Activated T-helper 1 cell treated with anti-CD3 and anti-CD28 coated beads, Interleukin-12 subunit alpha, Interleukin-12 subunit beta, Interleukin-2, Interleukin-4 antibody, amounts not matched to agents 30 ng/mL and 10 ng/mL and 1 ng/mL, durations not matched to agents 14 hours and 24 hours and 36 hours (primary cell): ENCODE results near the gene SIRPG. TPM values are rescaled to one million over a fixed set of nuclear protein-coding genes. Genes with fewer than 3 reads are reported as not detected.
"Not testable (repeated sequence)": the region's sequence is repeated elsewhere in the genome, so short reads cannot be mapped to it uniquely, and the experiment has no call there.

Experiments used
- DNase-seq: peaks from one replicate; pipeline ENCODE4 v3.0.0; 2021; ENCODE audit warnings: low spot score
- H3K27ac Mint-ChIP-seq: one replicate; pipeline ENCODE4 v1.8.0; 2021; ENCODE audit warnings: mild to moderate bottlenecking, mixed read lengths
- H3K27me3 Mint-ChIP-seq: one replicate; pipeline ENCODE4 v1.8.0; 2022; ENCODE audit warnings: mild to moderate bottlenecking, moderate library complexity, mixed read lengths; ENCODE audit not compliant: insufficient read depth
- H3K36me3 Mint-ChIP-seq: one replicate; pipeline ENCODE4 v1.8.0; 2021; ENCODE audit warnings: low read depth, mixed read lengths
- H3K4me1 Mint-ChIP-seq: one replicate; pipeline ENCODE4 v1.8.0; 2021; ENCODE audit warnings: low read depth, mixed read lengths
- H3K4me3 Mint-ChIP-seq: one replicate; pipeline ENCODE4 v1.8.0; 2021; ENCODE audit warnings: mild to moderate bottlenecking, moderate library complexity, mixed read lengths
- H3K9me3 Mint-ChIP-seq: one replicate; pipeline ENCODE4 v1.8.0; 2021; ENCODE audit warnings: mixed read lengths
- intact Hi-C: fragments of 100-400 bp; cut with micrococcal nuclease; formaldehyde crosslinking; loops from one replicate; pipeline ENCODE4 v1.15.1; 2024
- total RNA-seq: library from RNA; stranded (reverse); gene quantifications from 2 replicates; pipeline ENCODE4 v1.2.3, GENCODE V29; 2022

Gene SIRPG
- total RNA-seq, 1 donor from 2014 or later = 31.8 TPM

DNA sequence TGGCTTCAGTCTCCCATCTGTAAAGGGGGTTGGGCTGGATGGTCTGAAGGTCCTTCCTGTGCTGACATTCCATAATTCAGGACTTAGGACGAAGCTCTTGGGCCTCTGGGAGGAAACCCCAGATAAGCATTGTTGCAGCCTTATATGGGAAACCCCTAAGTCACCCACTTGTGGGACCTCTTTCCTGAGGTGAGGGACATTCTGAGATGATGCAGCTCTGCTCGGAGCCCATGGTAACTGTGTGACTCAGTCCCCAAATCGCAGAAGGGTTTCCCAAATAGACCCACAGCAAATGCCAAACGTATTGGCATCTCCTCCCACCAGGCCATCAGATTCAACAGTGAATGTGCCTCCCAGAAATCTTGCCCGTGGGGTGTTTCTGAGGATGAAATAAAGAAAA lies 47.2 kb downstream of the SIRPG start:
- H3K27ac Mint-ChIP-seq, H3K27me3 Mint-ChIP-seq, H3K36me3 Mint-ChIP-seq, H3K9me3 Mint-ChIP-seq, intact Hi-C loops, H3K4me1 Mint-ChIP-seq, H3K4me3 Mint-ChIP-seq, DNase-seq: not testable (repeated sequence)

DNA sequence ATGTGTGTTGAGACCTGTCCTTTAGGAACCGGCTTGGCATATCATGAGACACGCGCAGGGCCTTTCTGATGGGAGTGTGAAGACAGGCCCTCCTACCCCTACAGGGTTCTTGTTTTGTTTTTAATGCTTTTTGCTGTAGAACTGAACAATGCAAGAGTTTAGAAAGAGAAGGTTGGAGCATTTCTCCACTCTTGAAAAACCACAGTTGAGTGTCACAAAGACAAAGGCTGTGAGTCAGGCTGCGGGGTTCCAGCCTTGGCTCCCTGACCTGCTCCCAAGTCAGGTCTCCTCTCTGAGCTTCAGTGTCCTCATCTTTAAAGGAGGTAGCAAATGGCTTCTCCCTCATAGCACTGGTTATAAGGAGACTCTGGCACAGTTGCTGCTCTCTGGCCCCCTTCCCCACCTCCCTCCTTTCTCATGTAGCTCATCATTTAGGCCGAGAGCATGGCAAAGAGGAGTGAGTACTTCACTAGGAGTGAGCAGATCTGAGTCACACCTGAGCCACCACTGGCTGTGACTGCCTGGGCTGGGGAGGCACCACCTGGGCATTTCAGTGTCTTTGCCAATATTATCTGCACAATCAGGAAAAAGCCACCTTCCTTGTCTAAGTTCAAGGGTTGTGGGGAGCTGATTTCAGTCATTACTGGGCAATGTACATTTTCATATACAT lies 48.8 kb downstream of the SIRPG start:
- intact Hi-C loops, DNase-seq, H3K27ac Mint-ChIP-seq, H3K9me3 Mint-ChIP-seq, H3K4me3 Mint-ChIP-seq, H3K36me3 Mint-ChIP-seq, H3K4me1 Mint-ChIP-seq, H3K27me3 Mint-ChIP-seq: not testable (repeated sequence)

DNA sequence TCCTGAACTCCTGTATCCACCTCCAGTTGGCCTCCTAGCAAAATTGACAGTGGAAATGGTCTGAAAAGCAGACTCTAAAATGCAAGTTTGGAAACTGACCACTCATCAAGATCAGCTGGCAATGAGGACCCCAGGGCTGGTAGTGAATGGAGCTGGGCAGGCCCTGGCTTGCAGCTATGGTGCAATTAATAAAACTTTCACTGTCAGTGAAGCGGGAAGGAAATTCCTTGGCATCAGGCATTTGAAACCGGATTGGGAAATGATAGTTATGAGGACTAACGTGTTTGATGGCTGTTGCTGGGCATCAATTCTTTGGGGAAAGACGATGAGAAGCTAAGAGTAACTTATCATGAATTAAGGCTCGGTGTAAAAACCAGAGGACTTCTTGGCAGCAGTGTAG lies 56.8 kb downstream of the SIRPG start:
- intact Hi-C loops = no loop called here
- no peaks in the 10 kb centered on the region for H3K9me3 Mint-ChIP-seq
- H3K27me3 Mint-ChIP-seq = no peaks in the 10 kb centered on the region
- H3K4me1 Mint-ChIP-seq = no peaks in the 10 kb centered on the region
- no peak overlapping the region for H3K27ac Mint-ChIP-seq
- DNase-seq = no peak
- H3K36me3 Mint-ChIP-seq = no peaks in the 10 kb centered on the region
- no peak overlapping the region for H3K4me3 Mint-ChIP-seq

DNA sequence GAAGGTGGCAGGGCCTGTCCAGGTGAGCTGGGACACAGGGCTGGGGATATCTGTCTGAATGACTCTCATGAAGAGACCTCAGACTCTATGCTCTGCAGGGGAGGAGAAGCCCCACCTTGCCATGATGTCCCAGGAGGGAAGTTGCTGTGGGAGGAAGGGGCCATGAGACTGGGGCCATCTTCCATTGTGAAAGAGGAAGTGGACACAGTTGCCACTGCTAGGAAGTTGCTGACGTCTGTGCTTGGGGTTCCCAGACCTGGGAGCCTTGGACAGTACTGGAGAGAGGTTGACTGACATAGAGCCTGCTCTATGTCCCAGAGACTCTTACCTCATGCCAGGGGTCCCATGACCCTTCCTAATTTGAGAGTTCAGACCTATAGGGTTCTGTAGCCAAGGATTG lies 62.2 kb downstream of the SIRPG start:
- Mint-ChIP-seq H3K4me1 (no peaks in the 10 kb centered on the region), H3K4me3 (no peak overlapping the region), H3K9me3 (no peaks in the 10 kb centered on the region), H3K36me3 (no peaks in the 10 kb centered on the region), H3K27ac (no peak overlapping the region), H3K27me3 (no peaks in the 10 kb centered on the region)
- no peak for DNase-seq
- intact Hi-C loops = no loop called here

DNA sequence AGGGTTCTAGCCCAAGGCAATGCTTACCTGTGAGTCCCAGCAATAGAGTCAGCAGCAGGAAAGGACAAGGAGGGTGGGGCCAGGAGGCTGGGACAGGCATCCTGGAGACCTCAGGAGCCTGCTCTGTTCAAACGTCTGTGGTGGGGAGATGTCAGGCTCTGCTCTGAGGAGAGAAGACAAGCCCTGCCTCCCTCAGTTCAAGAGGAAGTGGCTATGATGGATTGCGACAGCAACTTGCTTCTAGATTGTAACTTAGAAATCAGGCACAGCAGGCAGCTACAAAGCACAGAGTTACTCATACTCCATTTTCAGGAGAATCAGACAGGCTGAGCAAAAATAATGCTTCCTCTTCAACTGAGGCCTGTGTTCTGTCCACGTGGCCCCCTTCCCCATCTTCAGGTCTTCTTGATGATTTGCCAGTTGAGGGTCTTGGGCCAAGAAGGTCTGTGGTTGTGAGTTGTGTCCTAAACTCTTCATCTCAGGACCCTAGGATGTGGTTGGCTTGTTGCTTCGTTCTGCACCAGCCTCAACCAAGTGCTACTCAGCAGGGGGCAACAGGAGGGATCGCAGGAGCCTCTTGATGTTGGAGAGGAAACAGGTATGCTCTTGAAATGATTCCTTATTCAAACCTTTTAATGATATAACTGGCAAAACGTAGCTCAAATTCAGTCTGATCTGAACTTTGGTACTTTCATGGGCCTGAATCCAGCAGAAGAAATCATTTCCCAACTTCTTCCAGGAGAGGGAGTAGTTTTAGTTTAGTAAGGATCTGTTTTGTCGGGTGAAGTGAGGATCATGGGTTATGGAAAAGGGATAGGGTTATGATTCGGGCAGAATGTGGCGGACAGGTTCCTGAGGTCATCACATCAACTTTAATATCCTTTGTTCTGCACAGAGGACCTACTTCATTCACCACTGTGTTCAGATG lies 68.8 kb downstream of the SIRPG start:
- no peak overlapping the region for H3K4me3 Mint-ChIP-seq
- no peak for DNase-seq
- no peaks in the 10 kb centered on the region for H3K36me3 Mint-ChIP-seq
- intact Hi-C loops = no loop called here
- H3K27me3 Mint-ChIP-seq = no peaks in the 10 kb centered on the region
- H3K27ac Mint-ChIP-seq = no peak overlapping the region
- H3K4me1 Mint-ChIP-seq = no peaks in the 10 kb centered on the region
- no peaks in the 10 kb centered on the region for H3K9me3 Mint-ChIP-seq

DNA sequence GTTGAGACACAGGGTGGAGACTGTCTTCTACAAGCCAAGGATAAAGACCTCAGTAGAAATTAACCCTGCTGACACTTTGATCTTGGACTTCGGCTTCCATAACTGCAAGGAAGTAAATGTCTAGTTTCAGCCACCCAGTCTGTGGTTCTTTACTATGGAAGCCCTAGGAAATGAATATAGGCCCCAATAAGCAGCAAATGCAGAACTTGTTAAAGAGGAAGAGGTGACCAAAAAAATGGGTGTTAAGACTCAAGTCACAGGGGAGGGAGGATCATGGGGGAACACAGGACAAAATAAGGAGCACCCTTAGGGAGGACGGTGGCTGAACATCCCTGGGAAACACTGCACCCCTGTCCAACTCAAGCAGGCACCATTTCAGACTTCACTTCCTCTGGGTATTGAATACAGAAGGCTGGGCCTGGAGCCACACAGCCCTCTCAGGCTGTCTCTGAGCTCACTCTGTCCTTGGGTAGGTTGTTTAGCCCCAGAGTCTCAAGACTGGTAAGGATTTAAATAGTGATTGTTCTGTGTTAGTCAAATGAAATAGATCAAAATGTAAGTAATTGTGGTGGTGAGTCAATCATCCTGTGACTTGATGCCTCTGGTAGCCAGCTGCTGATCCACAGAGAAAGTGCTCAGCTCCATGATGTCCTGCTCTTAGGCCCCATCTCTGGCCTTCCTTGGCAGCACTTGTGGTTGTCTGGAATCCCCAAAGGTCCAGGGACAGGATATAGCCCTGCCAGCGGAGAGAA lies 69.6 kb downstream of the SIRPG start:
- Mint-ChIP-seq H3K9me3 (no peaks in the 10 kb centered on the region), H3K27me3 (no peaks in the 10 kb centered on the region), H3K4me1 (no peaks in the 10 kb centered on the region), H3K36me3 (no peaks in the 10 kb centered on the region), H3K4me3 (no peak overlapping the region), H3K27ac (no peak overlapping the region)
- DNase-seq = no peak
- intact Hi-C loops = no loop called here

DNA sequence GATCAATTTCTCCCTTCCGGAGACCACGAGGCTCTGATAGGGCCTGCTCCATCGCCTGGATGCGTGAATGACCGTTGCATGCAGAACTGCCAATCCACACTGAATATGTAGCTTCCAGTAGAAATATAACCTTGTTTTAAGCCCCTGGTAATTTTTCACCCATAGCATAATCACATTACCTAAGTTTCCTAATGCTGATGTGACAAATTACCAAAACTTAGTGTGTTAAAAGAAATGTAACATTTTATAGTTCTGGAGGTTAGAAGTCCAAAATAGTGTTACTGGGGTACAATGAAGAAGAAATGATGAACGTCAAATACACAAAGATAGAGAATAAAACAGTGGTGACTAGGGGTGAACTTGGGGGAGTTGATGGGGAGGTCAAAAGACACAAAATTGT lies 78.1 kb downstream of the SIRPG start:
- Mint-ChIP-seq H3K27me3 (no peaks in the 10 kb centered on the region), H3K9me3 (no peaks in the 10 kb centered on the region), H3K27ac (no peak overlapping the region), H3K36me3 (peaks cover 4% of the 10 kb centered on the region), H3K4me1 (peaks cover 11% of the 10 kb centered on the region), H3K4me3 (no peak overlapping the region)
- DNase-seq = no peak
- intact Hi-C loops = no loop called here

Other genes starting within 250 kb of the SIRPG start
- 108 and 111 TPM in 2 replicates for gene NSFL1C, start 190.9 kb downstream of the SIRPG start, total RNA-seq
- gene SIRPB2, start 166.4 kb downstream of the SIRPG start, total RNA-seq = not detected in 2 replicates
- not detected in 2 replicates for gene SIRPD, start 100.1 kb downstream of the SIRPG start, total RNA-seq
- gene SIRPB1, start 37.8 kb downstream of the SIRPG start, total RNA-seq = 1.6 and 3.3 TPM in 2 replicates
- not detected in 2 replicates for gene SIRPA, start 237.6 kb upstream of the SIRPG start, total RNA-seq